Keratinocyte (primary cell): ENCODE measurements around the gene TDRD10.

Source experiments
- CTCF ChIP-seq, 3 experiments: IDR thresholded peaks in 1 of 3; conservative IDR thresholded peaks in 1 of 3; optimal IDR thresholded peaks in 1 of 3; 2 replicates in 2 of 3; 3 replicates in 1 of 3; pipeline versions ENCODE3 to v1.5.1; 2011; ENCODE audit warnings: low read length in 3 of 3, mild to moderate bottlenecking in 3 of 3, moderate library complexity in 2 of 3, control low read depth in 1 of 3, inconsistent platforms in 1 of 3; ENCODE audit not compliant: insufficient read depth in 2 of 3; ENCODE audit errors: extremely low read depth in 1 of 3
- EZH2 ChIP-seq: IDR thresholded peaks from one replicate; pipeline ENCODE4 v1.6.1; 2012; ENCODE audit warnings: inconsistent platforms, mild to moderate bottlenecking, low read length, moderate library complexity

GRCh38 chr1:154573168-154573510 is 71.1 kb downstream of the TDRD10 start:
- TF ChIP-seq CTCF (optimal IDR thresholded peaks at IDR 0.05 in 1 of 3, IDR thresholded peaks at IDR 0.05 in 1 of 3, conservative IDR thresholded peaks at IDR 0.05 in 1 of 3; ENCODE audit: extremely low read depth in 1 of 3, insufficient read depth in 2 of 3, low read length in 3 of 3) (no peak), EZH2 (no peak)
